CD4-positive, CD25-positive, alpha-beta regulatory T cell (primary cell): ENCODE results near the gene C1QTNF9. TPM values are rescaled to one million over a fixed set of nuclear protein-coding genes. Genes with fewer than 3 reads are reported as not detected.
"Not testable (repeated sequence)": the region's sequence is repeated elsewhere in the genome, so short reads cannot be mapped to it uniquely, and the experiment has no call there.

Experiments used
- ATAC-seq, 2 donors: fragments of 150-1000 bp; cut with Tn5 transposase; one replicate each; pipeline ENCODE4 v1.10.0; 2021; ENCODE audit warnings: low read depth in 2 of 2, moderate number of reproducible peaks in 2 of 2, moderate library complexity in 1 of 2
- DNase-seq, 3 donors: peaks; one replicate each; pipeline versions ENCODE4 v3.0.0 to v3.0.0-alpha.2; 2012 to 2022; ENCODE audit warnings: mixed read lengths in 1 of 3
- H3K27ac ChIP-seq: one replicate; pipeline ENCODE4 v1.7.0; 2013; ENCODE audit warnings: mild to moderate bottlenecking, low read length; ENCODE audit not compliant: insufficient read depth, poor library complexity, severe bottlenecking
- H3K27me3 ChIP-seq: one replicate; pipeline ENCODE4 v1.7.0; 2013; ENCODE audit warnings: low read length; ENCODE audit not compliant: control insufficient read depth, insufficient read depth
- H3K36me3 ChIP-seq: one replicate; pipeline ENCODE4 v1.7.0; 2013; ENCODE audit warnings: mild to moderate bottlenecking, low read length, moderate library complexity; ENCODE audit not compliant: control insufficient read depth, insufficient read depth
- H3K4me1 ChIP-seq: 2 replicates; pipeline ENCODE4 v1.7.0; 2013; ENCODE audit warnings: mild to moderate bottlenecking, low read length; ENCODE audit not compliant: insufficient read depth, control insufficient read depth, poor library complexity, severe bottlenecking
- H3K4me3 ChIP-seq: one replicate; pipeline ENCODE4 v1.7.0; 2013; ENCODE audit warnings: low read depth, mild to moderate bottlenecking, low read length, moderate library complexity
- H3K9me3 ChIP-seq, 2 experiments: 1 replicate in 1 of 2; 2 replicates in 1 of 2; pipeline ENCODE4 v1.7.0; 2013; ENCODE audit warnings: low read length in 2 of 2, mild to moderate bottlenecking in 1 of 2, moderate library complexity in 1 of 2; ENCODE audit not compliant: control insufficient read depth in 2 of 2
- H3K27ac Mint-ChIP-seq, 3 donors: one replicate each; pipeline ENCODE4 v1.8.0; 2020 to 2022; ENCODE audit warnings: mild to moderate bottlenecking in 3 of 3, mixed read lengths in 3 of 3, moderate library complexity in 2 of 3
- H3K27me3 Mint-ChIP-seq: one replicate; pipeline ENCODE4 v1.8.0; 2022; ENCODE audit warnings: mild to moderate bottlenecking, mixed read lengths
- H3K36me3 Mint-ChIP-seq: one replicate; pipeline ENCODE4 v1.8.0; 2020; ENCODE audit warnings: mixed read lengths
- H3K4me1 Mint-ChIP-seq, 4 donors: one replicate each; pipeline ENCODE4 v1.8.0; 2020 to 2022; ENCODE audit warnings: mixed read lengths in 4 of 4, mild to moderate bottlenecking in 1 of 4
- H3K4me3 Mint-ChIP-seq, 4 donors: one replicate each; pipeline ENCODE4 v1.8.0; 2020 to 2022; ENCODE audit warnings: mild to moderate bottlenecking in 4 of 4, mixed read lengths in 4 of 4, moderate library complexity in 3 of 4
- H3K9me3 Mint-ChIP-seq, 7 donors: one replicate each; pipeline ENCODE4 v1.8.0; 2020 to 2022; ENCODE audit warnings: mixed read lengths in 7 of 7, mild to moderate bottlenecking in 3 of 7, moderate library complexity in 2 of 7
- polyA plus RNA-seq, 4 donors: library from polyadenylated mRNA; unstranded; fragments of 300-500 nt; fragmentation: Illumina TruSeq; gene quantifications; one replicate each; pipeline ENCODE4 v1.2.3, GENCODE V29; 2021
- total RNA-seq: library from RNA; stranded (reverse); gene quantifications from one replicate; pipeline ENCODE4 v1.2.3, GENCODE V29; 2022

C1QTNF9 gene
- total and polyA plus RNA-seq, 5 donors from 2014 or later = 0.20 TPM; not detected in 4

GRCh38 chr13:24323739-24324075 is 14.3 kb downstream of the C1QTNF9 start:
- no peaks in the 10 kb centered on the region for H3K4me1 Mint-ChIP-seq
- Histone ChIP-seq H3K27me3 (peaks cover 2% of the 10 kb centered on the region), H3K4me3 (no peak overlapping the region), H3K9me3 (no peaks in the 10 kb centered on the region), H3K36me3 (no peaks in the 10 kb centered on the region), H3K4me1 (no peaks in the 10 kb centered on the region), H3K27ac (no peak overlapping the region)
- ATAC-seq (no peak), DNase-seq (no peak)
- peaks cover 57% of the 10 kb centered on the region for H3K27me3 Mint-ChIP-seq
- no peak overlapping the region for H3K27ac Mint-ChIP-seq
- H3K4me3 Mint-ChIP-seq = no peak overlapping the region
- H3K9me3 Mint-ChIP-seq = no peaks in the 10 kb centered on the region
- H3K36me3 Mint-ChIP-seq = no peaks in the 10 kb centered on the region

GRCh38 chr13:24327598-24327997 is 18.2 kb downstream of the C1QTNF9 start:
- H3K4me3 ChIP-seq, H3K27me3 ChIP-seq, H3K9me3 Mint-ChIP-seq, H3K4me1 ChIP-seq, ATAC-seq, H3K4me1 Mint-ChIP-seq, H3K9me3 ChIP-seq, DNase-seq, H3K36me3 ChIP-seq, H3K27ac Mint-ChIP-seq, H3K27ac ChIP-seq, H3K36me3 Mint-ChIP-seq: not testable (repeated sequence)
- H3K27me3 Mint-ChIP-seq = peaks cover 64% of the 10 kb centered on the region
- peak overlapping the region in 1 of 4 donors; percentile 19 for H3K4me3 Mint-ChIP-seq

GRCh38 chr13:24328145-24328544 is 18.8 kb downstream of the C1QTNF9 start:
- Histone ChIP-seq H3K4me1 (no peaks in the 10 kb centered on the region), H3K36me3 (no peaks in the 10 kb centered on the region), H3K27ac (no peak overlapping the region), H3K4me3 (no peak overlapping the region), H3K9me3 (no peaks in the 10 kb centered on the region), H3K27me3 (peaks cover 2% of the 10 kb centered on the region)
- Mint-ChIP-seq H3K4me1 (no peaks in the 10 kb centered on the region), H3K4me3 (peak overlapping the region in 1 of 4 donors; percentile 19), H3K27me3 (peaks cover 62% of the 10 kb centered on the region), H3K9me3 (peaks cover 0 to 2% (median 0%) of the 10 kb centered on the region in 7 donors), H3K36me3 (no peaks in the 10 kb centered on the region), H3K27ac (no peak overlapping the region)
- ATAC-seq = no peak
- DNase-seq = no peak

- Histone ChIP-seq H3K9me3 (no peaks in the 10 kb centered on the region), H3K27me3 (no peaks in the 10 kb centered on the region), H3K4me3 (no peak overlapping the region), H3K36me3 (no peaks in the 10 kb centered on the region), H3K27ac (no peak overlapping the region), H3K4me1 (no peaks in the 10 kb centered on the region)
- Mint-ChIP-seq H3K27ac (no peak overlapping the region), H3K4me1 (no peaks in the 10 kb centered on the region), H3K27me3 (peaks cover 8% of the 10 kb centered on the region), H3K9me3 (peaks cover 0 to 3% (median 0%) of the 10 kb centered on the region in 7 donors), H3K4me3 (no peak overlapping the region), H3K36me3 (no peaks in the 10 kb centered on the region)
- DNase-seq (no peak), ATAC-seq (no peak)
Observed at GRCh38 chr13:24338721-24339120, 29.3 kb downstream of the C1QTNF9 start.

- Histone ChIP-seq H3K36me3 (no peaks in the 10 kb centered on the region), H3K27me3 (no peaks in the 10 kb centered on the region), H3K9me3 (no peaks in the 10 kb centered on the region), H3K27ac (no peak overlapping the region), H3K4me1 (no peaks in the 10 kb centered on the region), H3K4me3 (no peak overlapping the region)
- no peak overlapping the region for H3K27ac Mint-ChIP-seq
- DNase-seq = no peak
- no peak overlapping the region for H3K4me3 Mint-ChIP-seq
- peaks cover 0 to 3% (median 0%) of the 10 kb centered on the region in 7 donors for H3K9me3 Mint-ChIP-seq
- H3K27me3 Mint-ChIP-seq = peaks cover 5% of the 10 kb centered on the region
- no peaks in the 10 kb centered on the region for H3K36me3 Mint-ChIP-seq
- H3K4me1 Mint-ChIP-seq = no peaks in the 10 kb centered on the region
- no peak for ATAC-seq
Observed at GRCh38 chr13:24339937-24340607, 30.7 kb downstream of the C1QTNF9 start.

GRCh38 chr13:24340608-24340955 is 31.2 kb downstream of the C1QTNF9 start:
- Histone ChIP-seq H3K27ac (no peak overlapping the region), H3K4me3 (no peak overlapping the region), H3K36me3 (no peaks in the 10 kb centered on the region), H3K27me3 (no peaks in the 10 kb centered on the region), H3K4me1 (no peaks in the 10 kb centered on the region), H3K9me3 (no peaks in the 10 kb centered on the region)
- Mint-ChIP-seq H3K9me3 (peaks cover 0 to 3% (median 0%) of the 10 kb centered on the region in 7 donors), H3K4me3 (no peak overlapping the region), H3K27ac (no peak overlapping the region), H3K27me3 (peaks cover 4% of the 10 kb centered on the region), H3K4me1 (no peaks in the 10 kb centered on the region), H3K36me3 (no peaks in the 10 kb centered on the region)
- DNase-seq = no peak
- no peak for ATAC-seq

- Mint-ChIP-seq H3K27ac (no peak overlapping the region), H3K9me3 (peaks cover 0 to 2% (median 0%) of the 10 kb centered on the region in 7 donors), H3K4me3 (no peak overlapping the region), H3K4me1 (no peaks in the 10 kb centered on the region), H3K27me3 (peaks cover 4% of the 10 kb centered on the region), H3K36me3 (no peaks in the 10 kb centered on the region)
- Histone ChIP-seq H3K27ac (no peak overlapping the region), H3K4me3 (no peak overlapping the region), H3K36me3 (no peaks in the 10 kb centered on the region), H3K27me3 (no peaks in the 10 kb centered on the region), H3K4me1 (no peaks in the 10 kb centered on the region), H3K9me3 (no peaks in the 10 kb centered on the region)
- ATAC-seq (no peak), DNase-seq (no peak)
Observed at GRCh38 chr13:24341439-24341838, 32.1 kb downstream of the C1QTNF9 start.

- H3K27ac Mint-ChIP-seq = no peak overlapping the region
- no peaks in the 10 kb centered on the region for H3K36me3 ChIP-seq
- no peak for ATAC-seq
Observed at GRCh38 chr13:24348385-24348784, 39.0 kb downstream of the C1QTNF9 start.

More at GRCh38 chr13:24348385-24348784, 39.0 kb downstream of the C1QTNF9 start:
- H3K27ac ChIP-seq = no peak overlapping the region
- no peaks in the 10 kb centered on the region for H3K4me1 ChIP-seq
- no peaks in the 10 kb centered on the region for H3K36me3 Mint-ChIP-seq
- peaks cover 2% of the 10 kb centered on the region for H3K27me3 ChIP-seq
- H3K4me3 ChIP-seq = no peak overlapping the region
- H3K9me3 Mint-ChIP-seq = peaks cover 0 to 2% (median 0%) of the 10 kb centered on the region in 7 donors
- no peak overlapping the region for H3K4me3 Mint-ChIP-seq
- no peak for DNase-seq
- peaks cover 7% of the 10 kb centered on the region for H3K27me3 Mint-ChIP-seq
- no peaks in the 10 kb centered on the region for H3K9me3 ChIP-seq
- H3K4me1 Mint-ChIP-seq = no peaks in the 10 kb centered on the region
